NT2/D1 (cell line): ENCODE results near the gene LAMB4.
A peak's percentile ranks its signal among the peaks of the same experiment; 100 is the strongest.

Experiments used
- DNase-seq: peaks from one replicate; pipeline ENCODE4 v3.0.0-alpha.2; 2011; ENCODE audit warnings: low read depth, low spot score
- H3K27me3 ChIP-seq: 2 replicates; pipeline ENCODE4 v1.6.0; 2011; ENCODE audit warnings: mild to moderate bottlenecking; ENCODE audit not compliant: insufficient read length, insufficient read depth
- H3K36me3 ChIP-seq: 2 replicates; pipeline ENCODE4 v1.6.1; 2011; ENCODE audit warnings: mild to moderate bottlenecking, low read length, mixed read lengths; ENCODE audit not compliant: insufficient read depth, insufficient read length
- H3K4me1 ChIP-seq: 2 replicates; pipeline ENCODE4 v1.5.1; 2011; ENCODE audit not compliant: insufficient read depth, insufficient read length
- H3K4me3 ChIP-seq: 2 replicates; pipeline ENCODE4 v1.5.1; 2011; ENCODE audit warnings: low read depth; ENCODE audit not compliant: insufficient read length
- H3K9ac ChIP-seq: 2 replicates; pipeline ENCODE4 v1.6.0; 2011; ENCODE audit warnings: low read depth; ENCODE audit not compliant: insufficient read length
- H3K9me3 ChIP-seq: 2 replicates; pipeline ENCODE4 v1.5.1; 2011; ENCODE audit warnings: mild to moderate bottlenecking, low read length; ENCODE audit not compliant: insufficient read depth
- SUZ12 ChIP-seq: IDR thresholded peaks from 2 replicates; pipeline ENCODE4 v1.6.1; 2011; ENCODE audit not compliant: insufficient read length, insufficient read depth; ENCODE audit errors: extremely low read depth
- YY1 ChIP-seq: IDR thresholded peaks from 2 replicates; pipeline ENCODE4 v1.6.1; 2011; ENCODE audit not compliant: insufficient read length, insufficient read depth
- ZNF274 ChIP-seq: IDR thresholded peaks from 2 replicates; pipeline ENCODE4 v1.6.1; 2011; ENCODE audit warnings: mild to moderate bottlenecking, low read depth, low read length

LAMB4 gene

GRCh38 chr7:108120933-108121332, 9.2 kb downstream of the LAMB4 start:
- H3K4me1 ChIP-seq, result no peaks in the 10 kb centered on the region
- no peaks in the 10 kb centered on the region for H3K9me3 ChIP-seq
- no peak for DNase-seq
- H3K27me3 ChIP-seq, result no peaks in the 10 kb centered on the region
- no peak for TF ChIP-seq ZNF274
- H3K9ac ChIP-seq, result no peak overlapping the region
- H3K4me3 ChIP-seq, result no peak overlapping the region
- H3K36me3 ChIP-seq, result no peaks in the 10 kb centered on the region

DNA sequence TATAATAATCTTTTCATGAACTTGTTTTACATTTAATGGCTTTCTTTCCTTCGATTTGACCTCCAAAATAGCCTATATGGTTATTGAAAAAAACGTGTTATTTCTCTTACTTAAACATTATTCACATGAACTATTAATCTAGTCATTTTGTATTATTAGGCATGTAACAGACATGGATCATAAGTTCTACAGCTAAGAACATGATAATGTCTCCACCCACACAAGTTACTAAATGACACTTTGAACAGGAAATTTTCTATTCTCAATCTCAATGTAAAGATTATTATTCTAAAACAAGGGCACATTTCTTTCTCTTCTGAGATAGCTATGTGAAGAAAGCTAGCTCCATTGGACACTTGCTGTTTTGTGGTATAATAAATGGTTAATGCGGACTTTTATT, 10.0 kb downstream of the LAMB4 start:
- DNase-seq, result no peak
- TF ChIP-seq ZNF274 (no peak), YY1 (no peak), SUZ12 (no peak)
- Histone ChIP-seq H3K36me3 (no peaks in the 10 kb centered on the region), H3K4me3 (no peak overlapping the region), H3K4me1 (no peaks in the 10 kb centered on the region), H3K27me3 (no peaks in the 10 kb centered on the region), H3K9ac (no peak overlapping the region), H3K9me3 (no peaks in the 10 kb centered on the region)

GRCh38 chr7:108118959-108119358, 11.2 kb downstream of the LAMB4 start:
- Histone ChIP-seq H3K4me3 (no peak overlapping the region), H3K9me3 (no peaks in the 10 kb centered on the region), H3K4me1 (no peaks in the 10 kb centered on the region), H3K27me3 (no peaks in the 10 kb centered on the region), H3K9ac (no peak overlapping the region), H3K36me3 (no peaks in the 10 kb centered on the region)
- no peak for DNase-seq
- TF ChIP-seq ZNF274, result no peak
- TF ChIP-seq YY1, result no peak
- no peak for TF ChIP-seq SUZ12

DNA sequence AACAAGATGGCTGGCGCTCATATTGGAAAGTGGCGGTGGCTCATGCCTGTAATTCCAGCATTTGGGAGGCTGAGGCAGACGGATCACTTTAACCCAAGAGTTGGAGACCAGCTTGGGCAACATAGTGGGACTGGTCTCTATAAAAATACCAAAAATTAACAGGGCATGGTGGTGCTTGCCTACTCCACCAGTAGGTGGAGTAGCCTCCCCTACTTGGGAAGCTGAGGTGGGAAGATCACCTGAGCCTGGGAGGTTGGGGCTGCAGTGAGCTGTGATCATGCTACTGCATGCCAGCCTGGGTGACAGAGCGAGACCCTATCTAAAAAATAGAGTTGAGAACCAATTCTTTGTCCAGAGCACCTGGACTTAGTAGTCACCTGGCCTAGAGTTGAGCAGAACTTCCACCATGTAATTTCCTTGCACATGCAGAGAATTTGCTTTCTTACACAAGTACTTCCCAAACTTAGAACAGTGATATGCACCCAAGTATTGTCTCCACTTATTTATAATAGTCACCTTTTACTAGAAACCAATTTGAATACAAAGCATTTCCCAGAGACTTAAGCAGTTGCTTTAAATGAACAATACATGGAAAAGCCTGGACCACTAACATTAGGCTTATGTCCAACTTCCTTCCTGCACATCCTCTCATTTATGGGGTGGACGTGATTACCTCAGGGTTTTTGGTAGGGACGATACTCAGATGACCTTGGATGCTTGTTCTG, 15.9 kb downstream of the LAMB4 start:
- DNase-seq, result peak; percentile 25
- Histone ChIP-seq H3K4me1 (no peaks in the 10 kb centered on the region), H3K27me3 (no peaks in the 10 kb centered on the region), H3K9me3 (no peaks in the 10 kb centered on the region), H3K4me3 (no peak overlapping the region), H3K36me3 (no peaks in the 10 kb centered on the region), H3K9ac (no peak overlapping the region)
- TF ChIP-seq ZNF274 (no peak), SUZ12 (no peak), YY1 (no peak)

DNA sequence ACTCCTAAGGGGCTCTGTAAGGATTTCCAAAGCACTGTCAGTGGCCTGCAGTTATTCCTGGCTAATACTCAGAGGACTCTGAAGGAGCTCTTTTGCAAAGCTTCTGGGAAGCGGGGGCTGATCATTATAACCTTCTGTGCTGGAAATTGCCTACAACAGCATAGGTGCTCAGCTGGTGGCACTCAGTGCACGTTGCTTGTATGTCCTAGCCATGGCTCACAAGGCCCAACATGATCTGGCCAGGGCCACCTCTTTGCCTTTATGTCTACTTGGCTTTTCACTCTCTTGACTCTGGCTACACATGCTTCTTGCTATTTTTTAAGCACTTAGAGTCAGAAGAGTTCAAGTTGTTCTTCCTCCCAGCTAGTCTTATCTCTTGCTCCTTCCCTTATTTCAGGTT, 17.5 kb downstream of the LAMB4 start:
- Histone ChIP-seq H3K36me3 (no peaks in the 10 kb centered on the region), H3K9ac (no peak overlapping the region), H3K4me1 (no peaks in the 10 kb centered on the region), H3K4me3 (no peak overlapping the region), H3K27me3 (no peaks in the 10 kb centered on the region), H3K9me3 (no peaks in the 10 kb centered on the region)
- TF ChIP-seq ZNF274, result no peak
- TF ChIP-seq YY1, result no peak
- TF ChIP-seq SUZ12, result no peak
- no peak for DNase-seq

- Histone ChIP-seq H3K9ac (no peak overlapping the region), H3K4me1 (no peaks in the 10 kb centered on the region), H3K4me3 (no peak overlapping the region), H3K36me3 (no peaks in the 10 kb centered on the region), H3K27me3 (no peaks in the 10 kb centered on the region), H3K9me3 (no peaks in the 10 kb centered on the region)
- DNase-seq, result no peak
- TF ChIP-seq ZNF274 (no peak), SUZ12 (no peak), YY1 (no peak)
These were observed 20.8 kb downstream of the LAMB4 start for GRCh38 chr7:108109221-108109908.

DNA sequence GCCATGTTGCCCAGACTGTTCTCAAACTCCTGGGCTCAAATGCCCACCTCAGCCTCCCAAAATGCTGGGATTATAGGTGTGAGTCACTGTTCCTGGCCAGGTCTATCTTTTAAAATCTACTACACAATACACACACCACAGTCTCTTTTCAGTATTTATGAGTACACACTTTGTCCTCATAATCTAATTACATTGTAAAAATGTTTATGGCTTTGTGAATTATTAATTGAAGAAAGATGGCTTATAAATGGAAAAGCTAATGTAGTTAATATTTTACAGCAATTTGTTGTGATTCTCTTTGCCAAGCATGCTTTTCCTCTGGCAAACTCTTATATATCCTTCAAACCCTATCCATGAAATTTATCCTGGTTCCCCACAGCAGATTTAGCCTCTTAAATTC, 22.0 kb downstream of the LAMB4 start:
- TF ChIP-seq YY1 (no peak), SUZ12 (no peak), ZNF274 (no peak)
- Histone ChIP-seq H3K4me1 (peaks cover under 1% of the 10 kb centered on the region), H3K4me3 (no peak overlapping the region), H3K9me3 (no peaks in the 10 kb centered on the region), H3K27me3 (no peaks in the 10 kb centered on the region), H3K9ac (no peak overlapping the region), H3K36me3 (no peaks in the 10 kb centered on the region)
- no peak for DNase-seq
